H9 (cell line): ENCODE data around the gene OPN4. TPM values are rescaled to one million over a fixed set of nuclear protein-coding genes. Genes with fewer than 3 reads are reported as not detected.
A peak's percentile ranks its signal among the peaks of the same experiment; 100 is the strongest.

Experiments used
- DNase-seq: peaks from one replicate; pipeline ENCODE4 v3.0.0-alpha.2; 2017
- H2AFZ ChIP-seq: one replicate; pipeline ENCODE4 v1.6.1; 2013; ENCODE audit warnings: mild to moderate bottlenecking, low read length, control low read depth, moderate library complexity
- H2AK5ac ChIP-seq: 2 replicates; pipeline ENCODE4 v1.6.1; 2013; ENCODE audit warnings: low read length, control low read depth, mixed read lengths; ENCODE audit not compliant: insufficient read length
- H2BK120ac ChIP-seq: one replicate; pipeline ENCODE4 v1.6.1; 2013; ENCODE audit warnings: low read depth, mild to moderate bottlenecking, low read length, control low read depth, inconsistent platforms; ENCODE audit not compliant: poor library complexity, severe bottlenecking
- H2BK12ac ChIP-seq: 2 replicates; pipeline ENCODE4 v1.6.1; 2013; ENCODE audit warnings: low read length, control low read depth, mixed read lengths, low read depth; ENCODE audit not compliant: insufficient read length
- H2BK15ac ChIP-seq: 2 replicates; pipeline ENCODE4 v1.6.1; 2013; ENCODE audit warnings: low read depth, low read length, control low read depth
- H2BK20ac ChIP-seq: one replicate; pipeline ENCODE4 v1.6.1; 2013; ENCODE audit warnings: low read depth, mild to moderate bottlenecking, low read length, control low read depth, inconsistent platforms; ENCODE audit not compliant: poor library complexity, severe bottlenecking
- H2BK5ac ChIP-seq: 2 replicates; pipeline ENCODE4 v1.6.1; 2013; ENCODE audit warnings: low read length, control low read depth, mixed read lengths; ENCODE audit not compliant: insufficient read length
- H3K14ac ChIP-seq: 2 replicates; pipeline ENCODE4 v1.6.1; 2013; ENCODE audit warnings: low read length, control low read depth; ENCODE audit not compliant: insufficient read depth
- H3K18ac ChIP-seq: 2 replicates; pipeline ENCODE4 v1.6.1; 2013; ENCODE audit warnings: low read depth, mild to moderate bottlenecking, mixed read lengths, low read length, control low read depth; ENCODE audit not compliant: insufficient read length
- H3K23ac ChIP-seq: 2 replicates; pipeline ENCODE4 v1.6.1; 2013; ENCODE audit warnings: low read length, control low read depth, mixed read lengths, low read depth; ENCODE audit not compliant: insufficient read length
- H3K23me2 ChIP-seq: 2 replicates; pipeline ENCODE4 v1.6.1; 2013; ENCODE audit warnings: low read depth, mild to moderate bottlenecking, mixed read lengths, low read length, control low read depth; ENCODE audit not compliant: insufficient read length, poor library complexity, severe bottlenecking
- H3K27ac ChIP-seq: 2 replicates; pipeline ENCODE4 v1.5.1; 2013; ENCODE audit warnings: low read length, control low read depth, mixed read lengths, low read depth; ENCODE audit not compliant: insufficient read length
- H3K27me3 ChIP-seq: 2 replicates; pipeline ENCODE4 v1.6.1; 2013; ENCODE audit warnings: low read length, control low read depth, inconsistent platforms; ENCODE audit not compliant: insufficient read depth
- H3K4ac ChIP-seq: 2 replicates; pipeline ENCODE4 v1.6.1; 2013; ENCODE audit warnings: low read depth, mild to moderate bottlenecking, control low read depth, inconsistent platforms, low read length, moderate library complexity
- H3K4me1 ChIP-seq: 2 replicates; pipeline ENCODE4 v1.6.1; 2013; ENCODE audit warnings: low read length, control low read depth, inconsistent platforms; ENCODE audit not compliant: insufficient read depth
- H3K4me2 ChIP-seq: 2 replicates; pipeline ENCODE4 v1.6.1; 2013; ENCODE audit warnings: low read length, control low read depth, mixed read lengths; ENCODE audit not compliant: insufficient read length, insufficient read depth
- H3K56ac ChIP-seq: 2 replicates; pipeline ENCODE4 v1.6.1; 2013; ENCODE audit warnings: low read depth, mild to moderate bottlenecking, mixed read lengths, low read length, control low read depth; ENCODE audit not compliant: insufficient read length
- H3K79me1 ChIP-seq: 2 replicates; pipeline ENCODE4 v1.6.1; 2013; ENCODE audit warnings: low read depth, mild to moderate bottlenecking, moderate library complexity, low read length, control low read depth, inconsistent platforms; ENCODE audit not compliant: insufficient read depth, poor library complexity, severe bottlenecking
- H3K79me2 ChIP-seq: 2 replicates; pipeline ENCODE4 v1.6.1; 2013; ENCODE audit warnings: low read length, control low read depth, inconsistent platforms; ENCODE audit not compliant: insufficient read depth
- H3K9ac ChIP-seq: 2 replicates; pipeline ENCODE4 v1.6.1; 2013; ENCODE audit warnings: low read length, control low read depth, mixed read lengths; ENCODE audit not compliant: insufficient read length; ENCODE audit errors: extremely low read depth
- H3K9me3 ChIP-seq: one replicate; pipeline ENCODE4 v1.6.1; 2013; ENCODE audit warnings: low read depth, low read length, inconsistent platforms; ENCODE audit not compliant: control insufficient read depth
- H3T11ph ChIP-seq: one replicate; pipeline ENCODE4 v1.6.1; 2013; ENCODE audit warnings: mild to moderate bottlenecking, low read length, control low read depth, inconsistent platforms
- H4K20me1 ChIP-seq: one replicate; pipeline ENCODE4 v1.6.1; 2013; ENCODE audit not compliant: control insufficient read depth, insufficient read length, insufficient read depth
- H4K5ac ChIP-seq: 2 replicates; pipeline ENCODE4 v1.6.1; 2013; ENCODE audit warnings: low read depth, mild to moderate bottlenecking, mixed read lengths, low read length, control low read depth; ENCODE audit not compliant: insufficient read length
- H4K8ac ChIP-seq: replicated peaks from 2 replicates; pipeline ENCODE4 v1.6.1; 2013; ENCODE audit warnings: low read length, control low read depth, mixed read lengths, low read depth; ENCODE audit not compliant: insufficient read length
- H4K91ac ChIP-seq: 2 replicates; pipeline ENCODE4 v1.6.1; 2013; ENCODE audit warnings: low read depth, mild to moderate bottlenecking, moderate library complexity, mixed read lengths, low read length, control low read depth; ENCODE audit not compliant: insufficient read length
- H3K27ac Mint-ChIP-seq, 3 experiments: 2 replicates in 2 of 3; 3 replicates in 1 of 3; pipeline ENCODE4 v1.8.0; 2020 to 2021; ENCODE audit warnings: mixed read lengths in 3 of 3, mild to moderate bottlenecking in 1 of 3, moderate library complexity in 1 of 3
- H3K27me3 Mint-ChIP-seq: 2 replicates; pipeline ENCODE4 v1.8.0; 2021; ENCODE audit warnings: low read depth, mild to moderate bottlenecking, moderate library complexity, mixed read lengths
- H3K36me3 Mint-ChIP-seq, 3 experiments: 2 replicates in 2 of 3; 3 replicates in 1 of 3; pipeline ENCODE4 v1.8.0; 2020 to 2021; ENCODE audit warnings: low read depth in 3 of 3, mixed read lengths in 3 of 3; ENCODE audit not compliant: insufficient read depth in 1 of 3
- H3K4me1 Mint-ChIP-seq, 2 experiments: 2 replicates each; pipeline ENCODE4 v1.8.0; 2020; ENCODE audit warnings: mixed read lengths in 2 of 2
- H3K4me3 Mint-ChIP-seq, 2 experiments: 2 replicates in 1 of 2; 3 replicates in 1 of 2; pipeline ENCODE4 v1.8.0; 2020 to 2021; ENCODE audit warnings: mild to moderate bottlenecking in 2 of 2, mixed read lengths in 2 of 2, moderate library complexity in 1 of 2
- H3K9me3 Mint-ChIP-seq, 2 experiments: 2 replicates in 1 of 2; 3 replicates in 1 of 2; pipeline ENCODE4 v1.8.0; 2020; ENCODE audit warnings: mild to moderate bottlenecking in 2 of 2, mixed read lengths in 2 of 2, moderate library complexity in 1 of 2
- CTCF ChIP-seq: fragments of 200-600 bp; sonication (generic); conservative IDR thresholded peaks from 3 replicates; pipeline ENCODE4 v1.8.0; 2021; ENCODE audit warnings: antibody characterized with exemption, mild to moderate bottlenecking
- WGBS: extraction: QIAGEN DNeasy Blood & Tissue Kit; methylation state at CpG from one replicate; pipeline ENCODE4 v1.1.7; 2013; ENCODE audit warnings: missing lambda C conversion rate, low lambda C conversion rate, mixed read lengths; ENCODE audit not compliant: insufficient read length; ENCODE audit errors: extremely low coverage; 5-methylcytosine and 5-hydroxymethylcytosine counted together
- total RNA-seq: library from RNA; stranded (reverse); gene quantifications from 2 replicates; pipeline ENCODE4 v1.2.1, GENCODE V29; 2021

OPN4 gene
- total RNA-seq, 1 experiment from 2014 or later, result not detected

GRCh38 chr10:86711513-86712316 lies 57.4 kb downstream of the OPN4 start:
- H2BK20ac ChIP-seq, result no peak overlapping the region
- peak; percentile 60 for DNase-seq
- H3K18ac ChIP-seq, result peak overlapping the region; percentile 36
- H3K79me1 ChIP-seq, result no peaks in the 10 kb centered on the region
- no peak overlapping the region for H3K4ac ChIP-seq
- H3K27me3 Mint-ChIP-seq, result peaks cover 2% of the 10 kb centered on the region; the same call in 1 of the 2 replicates
- H3T11ph ChIP-seq, result no peak overlapping the region
- peak overlapping the region; percentile 41 for H3K4me2 ChIP-seq
- peak overlapping the region in 2 of 3 experiments; percentile 30 to 76; a peak in 3 of 7 replicates for H3K27ac Mint-ChIP-seq
- H3K56ac ChIP-seq, result no peak overlapping the region
- no peak overlapping the region for H4K8ac ChIP-seq
- no peak overlapping the region for H2BK12ac ChIP-seq
- H3K4me3 Mint-ChIP-seq, result peak overlapping the region; percentile 64 to 85
- no peak overlapping the region for H2BK15ac ChIP-seq
- H3K9me3 ChIP-seq, result no peaks in the 10 kb centered on the region
- peaks cover 39% of the 10 kb centered on the region in 2 experiments for H3K4me1 Mint-ChIP-seq
- no CpG with 5 or more reads among the region's 82 CpGs for WGBS
- no peak overlapping the region for H4K5ac ChIP-seq
- H3K27ac ChIP-seq, result no peak overlapping the region
- H3K27me3 ChIP-seq, result no peaks in the 10 kb centered on the region
- H3K9ac ChIP-seq, result peak overlapping the region; percentile 15
- no peak overlapping the region for H2AFZ ChIP-seq
- H4K20me1 ChIP-seq, result no peaks in the 10 kb centered on the region
- no peaks in the 10 kb centered on the region; a peak in 1 of 5 replicates for H3K9me3 Mint-ChIP-seq
- H2BK5ac ChIP-seq, result no peak overlapping the region
- no peaks in the 10 kb centered on the region for H3K36me3 Mint-ChIP-seq
- H3K23ac ChIP-seq, result no peak overlapping the region
- no peaks in the 10 kb centered on the region for H3K79me2 ChIP-seq
- peak overlapping the region; percentile 9; the same call in 1 of the 2 replicates for H3K14ac ChIP-seq
- no peak for TF ChIP-seq CTCF
- H3K23me2 ChIP-seq, result peaks cover 8% of the 10 kb centered on the region
- H3K4me1 ChIP-seq, result peaks cover 2% of the 10 kb centered on the region; the same call in 1 of the 2 replicates
- no peak overlapping the region for H2AK5ac ChIP-seq
- H4K91ac ChIP-seq, result no peak overlapping the region
- no peak overlapping the region for H2BK120ac ChIP-seq
